Endothelial cell of umbilical vein (primary cell): ENCODE data around the gene GTF3C5. TPM values are rescaled to one million over a fixed set of nuclear protein-coding genes. Genes with fewer than 3 reads are reported as not detected.

ENCODE experiments used
- BruUV-seq: library from RNA; stranded (reverse); fragments of 400-500 nt; replicated peaks from 2 replicates; lab custom pipeline; 2021; lab: Mats Ljungman, UMichigan
- CTCF ChIA-PET: fragments of 300-600, 350-600 bp; sonication (Branson Sonifier 250); formaldehyde crosslinking; loops from one replicate; lab custom pipeline; 2021; ENCODE audit warnings: antibody characterized with exemption, inconsistent platforms; lab: Charles Lee
- POLR2A ChIA-PET: fragments of 300-600, 350-600 bp; sonication (Branson Sonifier 250); formaldehyde crosslinking; loops from one replicate; lab custom pipeline; 2021; ENCODE audit warnings: antibody characterized with exemption, inconsistent platforms; lab: Charles Lee
- DNase-seq: peaks from one replicate; pipeline ENCODE4 v3.0.0-alpha.2; 2011; ENCODE audit warnings: low read depth, low spot score
- FAIRE-seq: peaks from 2 replicates; lab custom pipeline; 2011; peaks lifted over from hg19 to GRCh38; lab: Jason Lieb, UNC
- H2AFZ ChIP-seq: 2 replicates; pipeline ENCODE4 v1.6.0; 2012; ENCODE audit warnings: low read depth, low read length, control low read depth, inconsistent platforms
- H3K27ac ChIP-seq: 2 replicates; pipeline ENCODE4 v1.5.1; 2011; ENCODE audit warnings: low read depth, mild to moderate bottlenecking, control low read depth, low read length, moderate library complexity; ENCODE audit not compliant: insufficient read depth
- H3K27me3 ChIP-seq, 2 experiments: 2 replicates each; pipeline versions ENCODE4 v1.6.0 to v1.6.1; 2011; ENCODE audit warnings: low read length in 2 of 2, mixed read lengths in 1 of 2; ENCODE audit not compliant: control insufficient read depth in 2 of 2, insufficient read depth in 2 of 2
- H3K36me3 ChIP-seq, 2 experiments: 2 replicates in 1 of 2; 3 replicates in 1 of 2; pipeline ENCODE4 v1.5.1; 2011; ENCODE audit warnings: low read length in 2 of 2, mild to moderate bottlenecking in 1 of 2, moderate library complexity in 1 of 2; ENCODE audit not compliant: control insufficient read depth in 2 of 2, insufficient read depth in 2 of 2; ENCODE audit errors: extremely low read depth in 1 of 2
- H3K4me1 ChIP-seq: 3 replicates; pipeline ENCODE4 v1.5.1; 2011; ENCODE audit warnings: mild to moderate bottlenecking, low read length; ENCODE audit not compliant: control insufficient read depth, insufficient read depth; ENCODE audit errors: extremely low read depth
- H3K4me2 ChIP-seq: 2 replicates; pipeline ENCODE4 v1.6.1; 2011; ENCODE audit warnings: low read length, control low read depth, mixed read lengths; ENCODE audit not compliant: insufficient read depth
- H3K4me3 ChIP-seq, 3 experiments: fragments of 200-600 bp in 1 of 3; sonication (generic), shearing (Covaris generic) in 1 of 3; replicated peaks in 1 of 3; 2 replicates each; pipeline ENCODE4 v1.5.1; 2011 to 2016; ENCODE audit warnings: control low read depth in 3 of 3, low read length in 3 of 3, mild to moderate bottlenecking in 2 of 3, inconsistent platforms in 1 of 3, low read depth in 1 of 3, moderate library complexity in 1 of 3; ENCODE audit not compliant: insufficient read depth in 1 of 3
- H3K79me2 ChIP-seq: 2 replicates; pipeline ENCODE4 v1.6.0; 2012; ENCODE audit warnings: low read length, inconsistent platforms; ENCODE audit not compliant: control insufficient read depth, insufficient read depth
- H3K9ac ChIP-seq: replicated peaks from 2 replicates; pipeline ENCODE3; 2011; ENCODE audit warnings: low read length, control low read depth; ENCODE audit not compliant: insufficient read depth; ENCODE audit errors: extremely low read depth
- H3K9me1 ChIP-seq: replicated peaks from 3 replicates; pipeline ENCODE4 v1.6.0; 2011; ENCODE audit warnings: mild to moderate bottlenecking, low read length; ENCODE audit not compliant: control insufficient read depth, insufficient read depth; ENCODE audit errors: extremely low read depth
- H3K9me3 ChIP-seq: replicated peaks from 2 replicates; pipeline ENCODE4 v1.5.1; 2012; ENCODE audit warnings: low read length, inconsistent platforms; ENCODE audit not compliant: control insufficient read depth, insufficient read depth
- H4K20me1 ChIP-seq: replicated peaks from 2 replicates; pipeline ENCODE3; 2011; ENCODE audit warnings: mild to moderate bottlenecking, low read length; ENCODE audit not compliant: control insufficient read depth, insufficient read depth; ENCODE audit errors: extremely low read depth
- CTCF ChIP-seq, 2 donors: IDR thresholded peaks; 1 replicate in 1 of 2; 2 replicates in 1 of 2; pipeline ENCODE4 v1.5.1; 2011; ENCODE audit warnings: low read length in 2 of 2, mild to moderate bottlenecking in 2 of 2, moderate library complexity in 2 of 2, control low read depth in 1 of 2, inconsistent platforms in 1 of 2, low read depth in 1 of 2; ENCODE audit not compliant: insufficient read depth in 1 of 2; ENCODE audit errors: extremely low read depth in 1 of 2
- GATA2 ChIP-seq: IDR thresholded peaks from 2 replicates; pipeline ENCODE4 v1.7.0; 2011; ENCODE audit warnings: low read depth, mild to moderate bottlenecking, moderate library complexity, mixed read lengths, low read length; ENCODE audit not compliant: insufficient read length, insufficient read depth
- JUN ChIP-seq: IDR thresholded peaks from 2 replicates; pipeline ENCODE4 v1.6.1; 2011; ENCODE audit warnings: borderline replicate concordance, low read depth; ENCODE audit not compliant: insufficient read length, insufficient read depth
- MAX ChIP-seq: IDR thresholded peaks from 2 replicates; pipeline ENCODE4 v1.6.1; 2011; ENCODE audit not compliant: insufficient read depth, insufficient read length
- MYC ChIP-seq: IDR thresholded peaks from one replicate; pipeline ENCODE4 v1.6.1; 2011; ENCODE audit warnings: mild to moderate bottlenecking, low read depth, low read length
- POLR2AphosphoS5 ChIP-seq: IDR thresholded peaks from 2 replicates; pipeline ENCODE4 v1.6.1; 2012; ENCODE audit warnings: low read depth, mild to moderate bottlenecking, control low read depth, low read length, moderate library complexity; ENCODE audit not compliant: insufficient read depth
- dilution Hi-C: fragments of 300-500 bp; cut with MboI; formaldehyde crosslinking; loops from one replicate; pipeline ENCODE4 v1.15.0; 2019; ENCODE audit warnings: low sequenced_read_pairs; ENCODE audit not compliant: extremely low pct_ligation_motif_present
- intact Hi-C: fragments of 100-400 bp; cut with micrococcal nuclease; formaldehyde crosslinking; loops from one replicate; pipeline ENCODE4 v1.10.0; 2022
- polyA plus RNA-seq, 4 experiments: library from polyadenylated mRNA; depleted of rRNA in 3 of 4; stranded (reverse) in 3 of 4; unstranded in 1 of 4; fragments of >200 nt; gene quantifications; 2 replicates each; pipeline versions ENCODE4 v1.2.1 to v1.2.3, GENCODE V29; 2011 to 2012; ENCODE audit warnings: missing spikeins in 1 of 4
- total RNA-seq: library from RNA; stranded (reverse); gene quantifications from 2 replicates; pipeline ENCODE4 v1.2.3, GENCODE V29; 2021

GTF3C5 gene
- total and polyA plus RNA-seq, 2 donors (not counting 3 experiments of a cell fraction or from before 2014, with no cell fraction given) = 65.6 to 73.8 TPM

DNA sequence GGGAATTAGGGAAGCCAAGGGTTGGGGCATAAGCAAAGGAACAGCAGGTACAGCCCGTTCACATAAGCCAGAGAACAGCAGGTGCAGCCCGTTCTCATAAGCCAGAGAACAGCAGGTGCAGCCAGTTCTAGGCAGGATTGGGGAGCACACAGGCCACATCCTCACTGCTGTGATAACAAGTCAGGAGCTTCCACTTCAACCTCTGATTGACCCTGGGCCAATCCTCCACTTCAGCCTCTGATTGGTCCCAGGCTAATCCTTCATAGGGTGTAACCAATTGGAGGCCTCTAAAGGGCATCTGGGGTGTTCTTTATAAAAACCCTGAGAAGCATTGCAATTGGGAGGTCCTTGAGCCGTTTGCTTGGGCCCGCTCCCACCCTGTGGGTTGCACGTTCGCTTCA, 58.5 kb downstream of the GTF3C5 start:
- H3K9ac ChIP-seq = no peak overlapping the region
- FAIRE-seq (no peak), DNase-seq (no peak)
- no peaks in the 10 kb centered on the region for H3K4me1 ChIP-seq
- dilution Hi-C loops (no loop called here), intact Hi-C loops (no loop called here)
- no peaks in the 10 kb centered on the region for H4K20me1 ChIP-seq
- no peak overlapping the region for H3K4me3 ChIP-seq
- H3K27ac ChIP-seq = no peak overlapping the region
- no peaks in the 10 kb centered on the region for H3K9me1 ChIP-seq
- H3K79me2 ChIP-seq = no peaks in the 10 kb centered on the region
- BruUV-seq = no TSS peak
- no peak for TF ChIP-seq MAX
- no peak for TF ChIP-seq CTCF (IDR thresholded peaks at IDR 0.05; ENCODE audit: extremely low read depth in 1 of 2, insufficient read depth in 1 of 2, low read depth in 1 of 2, low read length in 2 of 2)
- no peak for TF ChIP-seq POLR2AphosphoS5
- no peak for TF ChIP-seq MYC
- TF ChIP-seq GATA2 = no peak
- TF ChIP-seq JUN = no peak
- no peak overlapping the region for H3K4me2 ChIP-seq
- POLR2A ChIA-PET = no interaction called here
- no peaks in the 10 kb centered on the region for H3K27me3 ChIP-seq
- CTCF ChIA-PET = interaction anchor here (0.7 kb wide), 1 partner anchor 55 kb away, joined by 3 read pairs; no protein-coding TSS in a partner anchor
- no peaks in the 10 kb centered on the region for H3K9me3 ChIP-seq
- no peaks in the 10 kb centered on the region for H3K36me3 ChIP-seq
- no peak overlapping the region for H2AFZ ChIP-seq
